KMS-11 (cell line): ENCODE results near the gene GRM5.

Experiments
- H2AFZ ChIP-seq: fragments of 200-600 bp; sonication (generic); 2 replicates; pipeline ENCODE4 v1.6.1; 2016; ENCODE audit warnings: antibody characterized with exemption, mixed run types, low read depth
- H3K27ac ChIP-seq: fragments of 200-600 bp; sonication (generic); 2 replicates; pipeline ENCODE4 v1.6.1; 2016; ENCODE audit warnings: mild to moderate bottlenecking, mixed run types
- H3K27me3 ChIP-seq: fragments of 200-600 bp; sonication (generic); 2 replicates; pipeline ENCODE4 v1.6.1; 2017; ENCODE audit warnings: mild to moderate bottlenecking, low read depth, mixed run types, moderate library complexity; ENCODE audit not compliant: insufficient read depth
- H3K36me3 ChIP-seq: fragments of 200-600 bp; sonication (generic); 2 replicates; pipeline ENCODE4 v1.6.1; 2017; ENCODE audit warnings: mild to moderate bottlenecking, mixed run types; ENCODE audit not compliant: insufficient read depth
- H3K4me1 ChIP-seq: fragments of 200-600 bp; sonication (generic); 2 replicates; pipeline ENCODE4 v1.6.1; 2016; ENCODE audit warnings: mild to moderate bottlenecking, low read depth, mixed run types; ENCODE audit not compliant: poor library complexity, severe bottlenecking
- H3K4me2 ChIP-seq: fragments of 200-600 bp; sonication (generic); 2 replicates; pipeline ENCODE4 v1.7.0; 2016; ENCODE audit warnings: mild to moderate bottlenecking, mixed run types
- H3K4me3 ChIP-seq: fragments of 200-600 bp; sonication (generic); IDR thresholded peaks from 2 replicates; pipeline ENCODE4 v1.6.1; 2017; ENCODE audit warnings: low read depth, low read length, mixed read lengths; ENCODE audit not compliant: insufficient read depth
- H3K79me2 ChIP-seq: fragments of 200-600 bp; sonication (generic); 2 replicates; pipeline ENCODE4 v1.6.1; 2016; ENCODE audit warnings: low read depth, mixed run types; ENCODE audit not compliant: insufficient read depth
- H3K9ac ChIP-seq: fragments of 200-600 bp; sonication (generic); 2 replicates; pipeline ENCODE4 v1.6.1; 2016; ENCODE audit warnings: mild to moderate bottlenecking, mixed run types
- H4K20me1 ChIP-seq: fragments of 200-600 bp; sonication (generic); 2 replicates; pipeline ENCODE4 v1.6.1; 2016; ENCODE audit warnings: mild to moderate bottlenecking, mixed run types; ENCODE audit not compliant: insufficient read depth
- CTCF ChIP-seq: fragments of 200-600 bp; sonication (generic); conservative IDR thresholded peaks from 2 replicates; pipeline ENCODE4 v1.6.1; 2017; ENCODE audit warnings: low read depth, mild to moderate bottlenecking, antibody characterized with exemption, low read length, moderate library complexity, mixed read lengths

The GRM5 gene

GRCh38 chr11:88617226-88617625 lies 448.6 kb downstream of the GRM5 start:
- no peak for TF ChIP-seq CTCF
- H4K20me1 ChIP-seq, result no peaks in the 10 kb centered on the region
- no peak overlapping the region for H3K27ac ChIP-seq
- no peaks in the 10 kb centered on the region for H3K27me3 ChIP-seq
- H3K9ac ChIP-seq, result no peak overlapping the region
- no peaks in the 10 kb centered on the region for H3K79me2 ChIP-seq
- no peak overlapping the region for H2AFZ ChIP-seq
- no peak overlapping the region for H3K4me2 ChIP-seq
- H3K4me1 ChIP-seq, result no peaks in the 10 kb centered on the region
- no peaks in the 10 kb centered on the region for H3K36me3 ChIP-seq
- H3K4me3 ChIP-seq, result no peak overlapping the region

- Histone ChIP-seq H3K4me2 (no peak overlapping the region), H3K4me1 (no peaks in the 10 kb centered on the region), H3K36me3 (no peaks in the 10 kb centered on the region), H3K27ac (no peak overlapping the region), H3K79me2 (no peaks in the 10 kb centered on the region), H3K27me3 (no peaks in the 10 kb centered on the region), H3K4me3 (no peak overlapping the region), H2AFZ (no peak overlapping the region), H3K9ac (no peak overlapping the region), H4K20me1 (no peaks in the 10 kb centered on the region)
- TF ChIP-seq CTCF, result no peak
Measured at GRCh38 chr11:88604260-88604659, 461.5 kb downstream of the GRM5 start.

- H3K9ac ChIP-seq, result no peak overlapping the region
- no peaks in the 10 kb centered on the region for H4K20me1 ChIP-seq
- no peak overlapping the region for H3K4me2 ChIP-seq
- no peaks in the 10 kb centered on the region for H3K4me1 ChIP-seq
- H3K36me3 ChIP-seq, result no peaks in the 10 kb centered on the region
- no peak overlapping the region for H3K4me3 ChIP-seq
- TF ChIP-seq CTCF, result no peak
- no peak overlapping the region for H2AFZ ChIP-seq
- H3K79me2 ChIP-seq, result no peaks in the 10 kb centered on the region
- no peaks in the 10 kb centered on the region for H3K27me3 ChIP-seq
- H3K27ac ChIP-seq, result no peak overlapping the region
Measured at GRCh38 chr11:88603091-88603867, 462.5 kb downstream of the GRM5 start.

- no peak for TF ChIP-seq CTCF
- H4K20me1 ChIP-seq, result no peaks in the 10 kb centered on the region
- H3K4me1 ChIP-seq, result no peaks in the 10 kb centered on the region
- no peaks in the 10 kb centered on the region for H3K79me2 ChIP-seq
- no peak overlapping the region for H3K27ac ChIP-seq
- H3K36me3 ChIP-seq, result no peaks in the 10 kb centered on the region
- no peak overlapping the region for H3K4me3 ChIP-seq
- H3K4me2 ChIP-seq, result no peak overlapping the region
- no peak overlapping the region for H2AFZ ChIP-seq
- H3K9ac ChIP-seq, result no peak overlapping the region
- no peaks in the 10 kb centered on the region for H3K27me3 ChIP-seq
Measured at GRCh38 chr11:88597387-88597786, 468.4 kb downstream of the GRM5 start.
